GM21515 (cell line): ENCODE data around the gene ELAVL4.

Experiments used
- ATAC-seq: cut with Tn5 transposase; IDR thresholded peaks from one replicate; pipeline ENCODE4 v1.9.1; 2021; ENCODE audit not compliant: unreplicated experiment

Gene ELAVL4

GRCh38 chr1:50177994-50178393 is 69.3 kb downstream of the ELAVL4 start:
- ATAC-seq: no peak

GRCh38 chr1:50179639-50180038 is 70.9 kb downstream of the ELAVL4 start:
- ATAC-seq: no peak

- ATAC-seq: no peak
Observed at GRCh38 chr1:50180367-50180766, 71.6 kb downstream of the ELAVL4 start.

- ATAC-seq: no peak
Observed at GRCh38 chr1:50181027-50181663, 72.4 kb downstream of the ELAVL4 start.

GRCh38 chr1:50183378-50184133 is 74.8 kb downstream of the ELAVL4 start:
- ATAC-seq: no peak

- no peak for ATAC-seq
Observed at GRCh38 chr1:50189369-50189768, 80.6 kb downstream of the ELAVL4 start.

GRCh38 chr1:50193002-50193401 is 84.3 kb downstream of the ELAVL4 start:
- ATAC-seq: no peak

GRCh38 chr1:50195205-50195604 is 86.5 kb downstream of the ELAVL4 start:
- ATAC-seq: no peak

- ATAC-seq: no peak
Observed at GRCh38 chr1:50196081-50196480, 87.4 kb downstream of the ELAVL4 start.

- ATAC-seq: no peak
Observed at GRCh38 chr1:50197216-50197615, 88.5 kb downstream of the ELAVL4 start.

GRCh38 chr1:50208315-50208714 is 99.6 kb downstream of the ELAVL4 start:
- no peak for ATAC-seq

- ATAC-seq: no peak
Observed at GRCh38 chr1:50208756-50209155, 100.0 kb downstream of the ELAVL4 start.

GRCh38 chr1:50209749-50210148 is 101.0 kb downstream of the ELAVL4 start:
- no peak for ATAC-seq

GRCh38 chr1:50213505-50213904 is 104.8 kb downstream of the ELAVL4 start:
- no peak for ATAC-seq

GRCh38 chr1:50214717-50215116 is 106.0 kb downstream of the ELAVL4 start:
- no peak for ATAC-seq

GRCh38 chr1:50218344-50219120 is 109.8 kb downstream of the ELAVL4 start:
- no peak for ATAC-seq

- ATAC-seq: no peak
Observed at GRCh38 chr1:50228871-50229384, 120.2 kb downstream of the ELAVL4 start.

- no peak for ATAC-seq
Observed at GRCh38 chr1:50231209-50231608, 122.5 kb downstream of the ELAVL4 start.

- ATAC-seq: no peak
Observed at GRCh38 chr1:50232336-50232735, 123.6 kb downstream of the ELAVL4 start.

GRCh38 chr1:50236656-50237055 is 127.9 kb downstream of the ELAVL4 start:
- no peak for ATAC-seq

- ATAC-seq: no peak
Observed at GRCh38 chr1:50237056-50237455, 128.3 kb downstream of the ELAVL4 start.

GRCh38 chr1:50243939-50244338 is 135.2 kb downstream of the ELAVL4 start:
- ATAC-seq: no peak
